ENCODE results near the gene VSX2. TPM values are rescaled to one million over a fixed set of nuclear protein-coding genes. Genes with fewer than 3 reads are reported as not detected.

VSX2 gene
- total and polyA plus RNA-seq, 4 donors, result not detected

GRCh38 chr14:74301594-74302151 lies 62.4 kb downstream of the VSX2 start:
- Histone ChIP-seq H3K4me1 (ENCODE audit: control insufficient read depth in 5 of 5, insufficient read depth in 5 of 5, low read length in 5 of 5) (peaks cover 0 to 3% (median 0%) of the 10 kb centered on the region in 5 donors), H3K27ac (ENCODE audit: low read depth in 1 of 2, low read length in 1 of 2) (no peak overlapping the region), H3K4me3 (peak overlapping the region; percentile 89), H3K36me3 (ENCODE audit: control insufficient read depth in 4 of 4, insufficient read depth in 4 of 4, low read length in 4 of 4) (peaks cover 0 to 17% (median 14%) of the 10 kb centered on the region in 4 donors), H3K27me3 (ENCODE audit: control insufficient read depth in 3 of 3, insufficient read depth in 3 of 3, low read length in 2 of 3) (no peaks in the 10 kb centered on the region), H3K9ac (ENCODE audit: insufficient read depth in 1 of 2, low read length in 2 of 2) (peak overlapping the region in 1 of 2 donors; percentile 1), H3K9me3 (ENCODE audit: control insufficient read depth in 4 of 4, insufficient read depth in 3 of 4, low read length in 3 of 4) (no peaks in the 10 kb centered on the region)
- TF ChIP-seq CTCF (IDR thresholded peaks at IDR 0.05; ENCODE audit: control extremely low read depth, extremely low read depth), result no peak
- no peak for ATAC-seq (ENCODE audit: insufficient read depth, low FRiP score)
- 21 to 27% methylated on average over 22 of the region's 22 CpGs for whole genome bisulfite sequencing, 2 donors
- DNase-seq, result peak in 1 of 3 donors; percentile 8

GRCh38 chr14:74302152-74302628 lies 62.9 kb downstream of the VSX2 start:
- no peaks in the 10 kb centered on the region for H3K9me3 ChIP-seq (ENCODE audit: control insufficient read depth in 4 of 4, insufficient read depth in 3 of 4, low read length in 3 of 4)
- H3K9ac ChIP-seq (ENCODE audit: insufficient read depth in 1 of 2, low read length in 2 of 2), result peak overlapping the region in 1 of 2 donors; percentile 1
- 0% methylated on average over 6 of the region's 6 CpGs for WGBS, 2 donors
- peaks cover 0 to 12% (median 12%) of the 10 kb centered on the region in 4 donors for H3K36me3 ChIP-seq (ENCODE audit: control insufficient read depth in 4 of 4, insufficient read depth in 4 of 4, low read length in 4 of 4)
- peak overlapping the region; percentile 87 to 91 for H3K27ac ChIP-seq (ENCODE audit: low read depth in 1 of 2, low read length in 1 of 2)
- DNase-seq, result peak in 2 of 3 donors; percentile 65 to 66
- no peaks in the 10 kb centered on the region for H3K27me3 ChIP-seq (ENCODE audit: control insufficient read depth in 3 of 3, insufficient read depth in 3 of 3, low read length in 2 of 3)
- TF ChIP-seq CTCF (IDR thresholded peaks at IDR 0.05; ENCODE audit: control extremely low read depth, extremely low read depth), result no peak
- peak overlapping the region; percentile 89 for H3K4me3 ChIP-seq
- peak; percentile 48 for ATAC-seq (ENCODE audit: insufficient read depth, low FRiP score)
- H3K4me1 ChIP-seq (ENCODE audit: control insufficient read depth in 5 of 5, insufficient read depth in 5 of 5, low read length in 5 of 5), result peaks cover 0 to 3% (median 0%) of the 10 kb centered on the region in 5 donors

- 12 to 14% methylated on average over 57 to 61 of the region's 61 CpGs for WGBS, 2 donors
- ATAC-seq (ENCODE audit: insufficient read depth, low FRiP score) (peak; percentile 99), DNase-seq (peak; percentile 91 to 96 (median 92))
- Histone ChIP-seq H3K9me3 (ENCODE audit: control insufficient read depth in 4 of 4, insufficient read depth in 3 of 4, low read length in 3 of 4) (no peaks in the 10 kb centered on the region), H3K4me1 (ENCODE audit: control insufficient read depth in 5 of 5, insufficient read depth in 5 of 5, low read length in 5 of 5) (peaks cover 0 to 3% (median 0%) of the 10 kb centered on the region in 5 donors), H3K4me3 (peak within 1 kb of the TSS; percentile 89), H3K9ac (ENCODE audit: insufficient read depth in 1 of 2, low read length in 2 of 2) (peak within 1 kb of the TSS; percentile 1 to 31), H3K27ac (ENCODE audit: low read depth in 1 of 2, low read length in 1 of 2) (peak within 1 kb of the TSS; percentile 87 to 91), H3K27me3 (ENCODE audit: control insufficient read depth in 3 of 3, insufficient read depth in 3 of 3, low read length in 2 of 3) (no peaks in the 10 kb centered on the region), H3K36me3 (ENCODE audit: control insufficient read depth in 4 of 4, insufficient read depth in 4 of 4, low read length in 4 of 4) (peaks cover 0 to 8% (median 6%) of the 10 kb centered on the region in 4 donors)
- peak; percentile 27 for TF ChIP-seq CTCF (IDR thresholded peaks at IDR 0.05; ENCODE audit: control extremely low read depth, extremely low read depth)
Measured at GRCh38 chr14:74302634-74303569, 63.7 kb downstream of the VSX2 start, which contains the start of gene ABCD4. TSS of gene ABCD4 (minus strand) at chr14:74302934. CDS start at chr14:74302912, 22 bp downstream.

All from lung (tissue), 12 donors.